ENCODE results near the gene MTRR.
A peak's percentile ranks its signal among the peaks of the same experiment; 100 is the strongest.

Gene MTRR

GRCh38 chr5:7868773-7869473 is at the start of gene MTRR, which contains the start of gene FASTKD3:
MTRR (plus strand) TSS chr5:7869148; CDS start chr5:7870795, 1,647 bp downstream.
FASTKD3 (minus strand) TSS chr5:7869031; CDS start chr5:7868083, 948 bp downstream.
- DNase-seq = peak; percentile 31 to 70

- DNase-seq = no peak
Measured at GRCh38 chr5:7822449-7822848, 46.5 kb upstream of the MTRR start.

GRCh38 chr5:7823594-7823993 is 45.4 kb upstream of the MTRR start:
- DNase-seq = no peak

GRCh38 chr5:7824995-7825394 is 44.0 kb upstream of the MTRR start:
- DNase-seq = no peak

- DNase-seq = no peak
Measured at GRCh38 chr5:7825630-7826029, 43.3 kb upstream of the MTRR start.

GRCh38 chr5:7827610-7828009 is 41.3 kb upstream of the MTRR start:
- DNase-seq = no peak

GRCh38 chr5:7828269-7828668 is 40.7 kb upstream of the MTRR start:
- DNase-seq = no peak

GRCh38 chr5:7834982-7835381 is 34.0 kb upstream of the MTRR start:
- DNase-seq = no peak

- no peak for DNase-seq
Measured at GRCh38 chr5:7837403-7837802, 31.5 kb upstream of the MTRR start.

- no peak for DNase-seq
Measured at GRCh38 chr5:7842531-7842930, 26.4 kb upstream of the MTRR start.

- DNase-seq = no peak
Measured at GRCh38 chr5:7844901-7845300, 24.0 kb upstream of the MTRR start.

- no peak for DNase-seq
Measured at GRCh38 chr5:7845557-7845956, 23.4 kb upstream of the MTRR start.

- DNase-seq = no peak
Measured at GRCh38 chr5:7846327-7846726, 22.6 kb upstream of the MTRR start.

GRCh38 chr5:7848296-7848695 is 20.7 kb upstream of the MTRR start:
- DNase-seq = no peak

GRCh38 chr5:7849681-7850394 is 19.1 kb upstream of the MTRR start:
- DNase-seq = no peak

GRCh38 chr5:7850395-7851239 is 18.3 kb upstream of the MTRR start, which contains the start of gene CFAP90:
CFAP90 (minus strand) TSS chr5:7851133; CDS start chr5:7851021, 112 bp downstream.
- DNase-seq = no peak

- no peak for DNase-seq
Measured at GRCh38 chr5:7851240-7851592, 17.7 kb upstream of the MTRR start.

- no peak for DNase-seq
Measured at GRCh38 chr5:7851617-7852289, 17.2 kb upstream of the MTRR start.

GRCh38 chr5:7852542-7852941 is 16.4 kb upstream of the MTRR start:
- DNase-seq = no peak

GRCh38 chr5:7852988-7853387 is 16.0 kb upstream of the MTRR start:
- DNase-seq = no peak

- no peak for DNase-seq
Measured at GRCh38 chr5:7855611-7856010, 13.3 kb upstream of the MTRR start.

- no peak for DNase-seq
Measured at GRCh38 chr5:7856855-7857254, 12.1 kb upstream of the MTRR start.

GRCh38 chr5:7857361-7857760 is 11.6 kb upstream of the MTRR start:
- no peak for DNase-seq
